ENCODE measurements around the gene METTL21C. TPM values are rescaled to one million over a fixed set of nuclear protein-coding genes. Genes with fewer than 3 reads are reported as not detected.

Gene METTL21C
- total RNA-seq, 6 experiments from 2014 or later, result not detected

DNA sequence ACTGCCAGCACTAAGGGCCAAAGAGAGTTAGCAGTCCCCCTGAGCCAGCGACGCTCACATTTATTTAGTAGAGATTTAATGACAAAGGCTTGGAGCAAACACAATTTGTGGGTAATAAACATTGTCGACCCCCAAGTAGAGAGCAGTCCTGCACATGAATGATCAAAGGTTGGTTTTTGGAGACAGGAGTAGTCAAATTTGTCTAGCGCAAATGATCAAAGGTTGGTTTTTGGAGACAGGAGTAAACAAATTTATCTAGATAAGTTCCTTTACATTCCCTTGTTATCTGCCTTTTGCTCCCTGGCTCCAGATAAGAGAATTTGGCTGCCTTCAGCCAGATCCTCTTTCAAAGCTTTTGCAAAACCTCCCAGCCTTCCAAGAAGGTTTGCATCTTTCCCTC, 26.9 kb downstream of the METTL21C start:
- no peaks in the 10 kb centered on the region for H3K27me3 Mint-ChIP-seq (ENCODE audit: insufficient read depth)
- TF ChIP-seq CTCF (IDR thresholded peaks at IDR 0.05), result no peak
- H3K4me1 Mint-ChIP-seq (ENCODE audit: low read depth), result no peaks in the 10 kb centered on the region
- no peaks in the 10 kb centered on the region for H3K9me3 Mint-ChIP-seq
- peaks cover 45% of the 10 kb centered on the region for H3K36me3 Mint-ChIP-seq (ENCODE audit: low read depth)
- no peak overlapping the region for H3K4me3 Mint-ChIP-seq
- no peak for DNase-seq
- H3K27ac Mint-ChIP-seq, result no peak overlapping the region

- Mint-ChIP-seq H3K4me3 (no peak overlapping the region), H3K9me3 (no peaks in the 10 kb centered on the region), H3K36me3 (ENCODE audit: low read depth) (peaks cover 45% of the 10 kb centered on the region)
Measured at GRCh38 chr13:102667023-102667422, 27.8 kb downstream of the METTL21C start.

DNA sequence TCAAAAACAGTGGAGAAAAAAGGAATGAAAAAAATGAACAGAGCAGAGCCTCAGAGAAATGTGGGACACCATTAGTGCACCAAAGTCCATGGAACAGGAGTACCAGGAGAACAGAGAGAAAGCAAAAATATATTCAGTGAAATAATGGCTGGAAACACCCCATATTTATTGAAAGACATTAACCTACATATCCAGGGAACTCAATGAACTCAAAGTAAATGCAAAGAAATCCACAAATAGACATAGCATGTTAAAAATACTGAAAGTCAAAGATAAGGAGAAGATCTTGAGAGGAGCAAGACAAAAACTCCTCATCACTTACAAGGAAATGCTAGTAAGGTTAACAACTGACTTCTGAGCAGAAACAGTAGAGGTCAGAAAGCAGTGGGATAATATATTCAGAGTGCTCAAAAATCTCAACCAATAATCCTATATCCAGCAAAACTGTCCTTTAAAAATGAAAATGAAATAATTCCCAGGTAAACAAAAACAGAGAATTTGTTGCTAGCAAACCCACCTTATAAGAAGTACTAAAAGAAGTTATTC, 35.6 kb downstream of the METTL21C start:
- no peak for DNase-seq
- no peak overlapping the region for H3K27ac Mint-ChIP-seq
- no peaks in the 10 kb centered on the region for H3K9me3 Mint-ChIP-seq
- H3K4me1 Mint-ChIP-seq (ENCODE audit: low read depth), result no peaks in the 10 kb centered on the region
- H3K27me3 Mint-ChIP-seq (ENCODE audit: insufficient read depth), result no peaks in the 10 kb centered on the region
- peaks cover 32% of the 10 kb centered on the region for H3K36me3 Mint-ChIP-seq (ENCODE audit: low read depth)
- no peak for TF ChIP-seq CTCF (IDR thresholded peaks at IDR 0.05)
- no peak overlapping the region for H3K4me3 Mint-ChIP-seq

More at GRCh38 chr13:102667023-102667422, 27.8 kb downstream of the METTL21C start:
- no peak overlapping the region for H3K27ac Mint-ChIP-seq
- H3K27me3 Mint-ChIP-seq (ENCODE audit: insufficient read depth), result no peaks in the 10 kb centered on the region
- no peak for DNase-seq
- TF ChIP-seq CTCF (IDR thresholded peaks at IDR 0.05), result no peak
- H3K4me1 Mint-ChIP-seq (ENCODE audit: low read depth), result no peaks in the 10 kb centered on the region

GRCh38 chr13:102658660-102659059, 36.2 kb downstream of the METTL21C start:
- H3K27ac Mint-ChIP-seq, result no peak overlapping the region
- H3K4me3 Mint-ChIP-seq, result no peak overlapping the region
- H3K9me3 Mint-ChIP-seq, result no peaks in the 10 kb centered on the region
- DNase-seq, result no peak
- no peaks in the 10 kb centered on the region for H3K4me1 Mint-ChIP-seq (ENCODE audit: low read depth)
- TF ChIP-seq CTCF (IDR thresholded peaks at IDR 0.05), result no peak
- H3K27me3 Mint-ChIP-seq (ENCODE audit: insufficient read depth), result no peaks in the 10 kb centered on the region
- H3K36me3 Mint-ChIP-seq (ENCODE audit: low read depth), result peaks cover 28% of the 10 kb centered on the region

DNA sequence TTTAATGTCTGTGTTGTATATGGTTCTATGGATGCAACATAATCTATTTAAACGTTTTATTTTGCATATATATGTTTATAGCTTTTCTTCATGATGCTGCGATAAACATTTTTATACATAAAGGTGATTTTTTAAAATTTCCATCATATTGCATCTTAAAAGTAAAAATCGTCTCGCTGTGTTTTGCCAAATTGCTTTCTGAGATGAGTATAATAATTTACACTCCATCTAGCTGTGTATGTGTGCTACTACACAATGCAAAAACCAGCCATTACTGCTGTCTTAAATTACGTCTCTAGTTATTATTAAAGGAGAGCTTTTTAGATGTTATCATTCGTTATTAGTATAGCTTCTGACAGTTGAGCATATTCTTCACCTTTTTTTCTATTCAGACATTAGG, 37.2 kb downstream of the METTL21C start:
- no peaks in the 10 kb centered on the region for H3K27me3 Mint-ChIP-seq (ENCODE audit: insufficient read depth)
- no peaks in the 10 kb centered on the region for H3K9me3 Mint-ChIP-seq
- no peak for DNase-seq
- H3K4me1 Mint-ChIP-seq (ENCODE audit: low read depth), result no peaks in the 10 kb centered on the region; the same call in 1 of the 2 replicates
- no peak overlapping the region for H3K4me3 Mint-ChIP-seq
- H3K27ac Mint-ChIP-seq, result no peak overlapping the region
- H3K36me3 Mint-ChIP-seq (ENCODE audit: low read depth), result peaks cover 26% of the 10 kb centered on the region
- TF ChIP-seq CTCF (IDR thresholded peaks at IDR 0.05), result peak; percentile 71

DNA sequence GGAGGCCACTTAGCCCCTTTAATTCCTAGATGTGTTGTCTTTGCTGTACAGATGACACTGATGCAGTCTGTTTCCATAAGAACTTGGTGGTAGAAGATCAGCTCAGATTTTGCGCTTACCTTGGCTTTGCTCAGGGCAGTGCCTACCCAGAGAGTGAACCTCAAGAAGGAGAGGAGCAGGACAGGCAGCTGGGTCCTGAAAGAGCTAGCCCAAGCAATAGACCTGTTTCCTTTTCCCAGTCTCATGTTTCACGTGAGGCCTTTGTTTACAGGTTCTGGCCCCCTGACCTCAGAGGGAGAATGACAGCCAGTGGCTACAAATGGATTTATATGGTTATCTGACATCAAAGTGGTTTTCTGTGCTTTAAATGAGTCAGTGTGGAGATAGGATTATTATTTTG, 40.1 kb downstream of the METTL21C start:
- H3K4me3 Mint-ChIP-seq, result no peak overlapping the region
- no peak for DNase-seq
- no peak overlapping the region for H3K27ac Mint-ChIP-seq
- no peak for TF ChIP-seq CTCF (IDR thresholded peaks at IDR 0.05)
- H3K9me3 Mint-ChIP-seq, result no peaks in the 10 kb centered on the region
- peaks cover 23% of the 10 kb centered on the region for H3K36me3 Mint-ChIP-seq (ENCODE audit: low read depth)
- peaks cover 15% of the 10 kb centered on the region for H3K4me1 Mint-ChIP-seq (ENCODE audit: low read depth)
- H3K27me3 Mint-ChIP-seq (ENCODE audit: insufficient read depth), result no peaks in the 10 kb centered on the region
